ENCODE data around the gene CCM2. TPM values are rescaled to one million over a fixed set of nuclear protein-coding genes. Genes with fewer than 3 reads are reported as not detected.
A peak's percentile ranks its signal among the peaks of the same experiment; 100 is the strongest.
"Not testable (repeated sequence)": the region's sequence is repeated elsewhere in the genome, so short reads cannot be mapped to it uniquely, and the experiment has no call there.

Gene CCM2
- total and polyA plus RNA-seq, 4 donors: 21.7 to 57.6 (median 51.1) TPM

GRCh38 chr7:45108863-45109262 is 108.9 kb downstream of the CCM2 start:
- peak in 1 of 3 donors; percentile 9 for DNase-seq

GRCh38 chr7:45111298-45112223 is 111.6 kb downstream of the CCM2 start, which contains the start of gene TBRG4:
Gene TBRG4, minus strand, starts transcription at chr7:45111697. Its CDS starts 2,460 bp downstream, at chr7:45109237.
- H3K9ac ChIP-seq (ENCODE audit: insufficient read depth in 1 of 2, low read length in 2 of 2): peak within 1 kb of the TSS; percentile 94 to 97
- H3K9me3 ChIP-seq (ENCODE audit: control insufficient read depth in 4 of 4, insufficient read depth in 3 of 4, low read length in 3 of 4): no peaks in the 10 kb centered on the region
- H3K4me1 ChIP-seq (ENCODE audit: control insufficient read depth in 5 of 5, insufficient read depth in 5 of 5, low read length in 5 of 5): peaks cover 3 to 15% (median 8%) of the 10 kb centered on the region in 5 donors
- H3K36me3 ChIP-seq (ENCODE audit: control insufficient read depth in 4 of 4, insufficient read depth in 4 of 4, low read length in 4 of 4): peaks cover 10 to 27% (median 16%) of the 10 kb centered on the region in 4 donors
- peak; percentile 95 to 98 (median 98) for DNase-seq
- no peaks in the 10 kb centered on the region for H3K27me3 ChIP-seq (ENCODE audit: control insufficient read depth in 3 of 3, insufficient read depth in 3 of 3, low read length in 2 of 3)
- TF ChIP-seq CTCF (IDR thresholded peaks at IDR 0.05; ENCODE audit: control extremely low read depth, extremely low read depth): peak; percentile 16
- peak; percentile 97 for ATAC-seq (ENCODE audit: insufficient read depth, low FRiP score)
- H3K27ac ChIP-seq (ENCODE audit: low read depth in 1 of 2, low read length in 1 of 2): peak within 1 kb of the TSS; percentile 85 to 99
- H3K4me3 ChIP-seq: peak within 1 kb of the TSS; percentile 68
- 0 to 1% methylated on average over 64 of the region's 64 CpGs for WGBS, 2 donors

More at GRCh38 chr7:45108863-45109262, 108.9 kb downstream of the CCM2 start:
- no peak overlapping the region for H3K9ac ChIP-seq (ENCODE audit: insufficient read depth in 1 of 2, low read length in 2 of 2)
- no peaks in the 10 kb centered on the region for H3K27me3 ChIP-seq (ENCODE audit: control insufficient read depth in 3 of 3, insufficient read depth in 3 of 3, low read length in 2 of 3)
- H3K4me1 ChIP-seq (ENCODE audit: control insufficient read depth in 5 of 5, insufficient read depth in 5 of 5, low read length in 5 of 5): peaks cover 3 to 15% (median 8%) of the 10 kb centered on the region in 5 donors
- no peak overlapping the region for H3K27ac ChIP-seq (ENCODE audit: low read depth in 1 of 2, low read length in 1 of 2)
- H3K36me3 ChIP-seq (ENCODE audit: control insufficient read depth in 4 of 4, insufficient read depth in 4 of 4, low read length in 4 of 4): peaks cover 23 to 51% (median 38%) of the 10 kb centered on the region in 4 donors
- ATAC-seq (ENCODE audit: insufficient read depth, low FRiP score): no peak
- no peaks in the 10 kb centered on the region for H3K9me3 ChIP-seq (ENCODE audit: control insufficient read depth in 4 of 4, insufficient read depth in 3 of 4, low read length in 3 of 4)
- no peak for TF ChIP-seq CTCF (IDR thresholded peaks at IDR 0.05; ENCODE audit: control extremely low read depth, extremely low read depth)
- 88 to 90% methylated on average over 8 of the region's 8 CpGs for WGBS, 2 donors
- no peak overlapping the region for H3K4me3 ChIP-seq

- H3K27ac ChIP-seq (ENCODE audit: low read depth in 1 of 2, low read length in 1 of 2): peak overlapping the region in 1 of 2 donors; percentile 99
- TF ChIP-seq CTCF (IDR thresholded peaks at IDR 0.05; ENCODE audit: control extremely low read depth, extremely low read depth): no peak
- peak in 2 of 3 donors; percentile 10 to 11 for DNase-seq
- H3K4me3 ChIP-seq: no peak overlapping the region
- H3K9me3 ChIP-seq (ENCODE audit: control insufficient read depth in 4 of 4, insufficient read depth in 3 of 4, low read length in 3 of 4): no peaks in the 10 kb centered on the region
- no peaks in the 10 kb centered on the region for H3K27me3 ChIP-seq (ENCODE audit: control insufficient read depth in 3 of 3, insufficient read depth in 3 of 3, low read length in 2 of 3)
- peaks cover 3 to 15% (median 5%) of the 10 kb centered on the region in 5 donors for H3K4me1 ChIP-seq (ENCODE audit: control insufficient read depth in 5 of 5, insufficient read depth in 5 of 5, low read length in 5 of 5)
- 89 to 95% methylated on average over 1 of the region's 1 CpG for WGBS, 2 donors
- H3K9ac ChIP-seq (ENCODE audit: insufficient read depth in 1 of 2, low read length in 2 of 2): no peak overlapping the region
- no peak for ATAC-seq (ENCODE audit: insufficient read depth, low FRiP score)
- H3K36me3 ChIP-seq (ENCODE audit: control insufficient read depth in 4 of 4, insufficient read depth in 4 of 4, low read length in 4 of 4): peaks cover 10 to 17% (median 12%) of the 10 kb centered on the region in 4 donors
These were observed 112.6 kb downstream of the CCM2 start for GRCh38 chr7:45112648-45113047.

- not testable (repeated sequence) for H3K36me3 ChIP-seq (ENCODE audit: control insufficient read depth in 4 of 4, insufficient read depth in 4 of 4, low read length in 4 of 4); H3K9ac ChIP-seq (ENCODE audit: insufficient read depth in 1 of 2, low read length in 2 of 2); DNase-seq; ATAC-seq (ENCODE audit: insufficient read depth, low FRiP score); H3K4me3 ChIP-seq; H3K9me3 ChIP-seq (ENCODE audit: control insufficient read depth in 4 of 4, insufficient read depth in 3 of 4, low read length in 3 of 4); H3K27ac ChIP-seq (ENCODE audit: low read depth in 1 of 2, low read length in 1 of 2); H3K27me3 ChIP-seq (ENCODE audit: control insufficient read depth in 3 of 3, insufficient read depth in 3 of 3, low read length in 2 of 3)
- 69 to 70% methylated on average over 1 of the region's 1 CpG for WGBS, 2 donors
- peaks cover 0 to 12% (median 4%) of the 10 kb centered on the region in 5 donors for H3K4me1 ChIP-seq (ENCODE audit: control insufficient read depth in 5 of 5, insufficient read depth in 5 of 5, low read length in 5 of 5)
These were observed 114.3 kb downstream of the CCM2 start for GRCh38 chr7:45114257-45114656.

All from lung (tissue), 12 donors.